ENCODE results near the gene SLC25A23.
A peak's percentile ranks its signal among the peaks of the same experiment; 100 is the strongest.
"Not testable (repeated sequence)": the region's sequence is repeated elsewhere in the genome, so short reads cannot be mapped to it uniquely, and the experiment has no call there.

The SLC25A23 gene

GRCh38 chr19:6459262-6460098 is at the start of gene SLC25A23:
SLC25A23 (minus strand) TSS chr19:6459792; CDS start chr19:6459628, 164 bp downstream.
- DNase-seq: peak; percentile 48

GRCh38 chr19:6508028-6508771 is 48.6 kb upstream of the SLC25A23 start:
- DNase-seq: not testable (repeated sequence)

- DNase-seq: no peak
Observed at GRCh38 chr19:6503407-6504201, 44.0 kb upstream of the SLC25A23 start.

- no peak for DNase-seq
Observed at GRCh38 chr19:6501740-6502648, 42.4 kb upstream of the SLC25A23 start, which contains the start of gene TUBB4A. TUBB4A (minus strand) TSS chr19:6502309; CDS start chr19:6502212, 97 bp downstream.

GRCh38 chr19:6500837-6501739 is 41.5 kb upstream of the SLC25A23 start:
- no peak for DNase-seq

GRCh38 chr19:6499052-6499790 is 39.6 kb upstream of the SLC25A23 start:
- DNase-seq: no peak

- no peak for DNase-seq
Observed at GRCh38 chr19:6498294-6499036, 38.9 kb upstream of the SLC25A23 start.

GRCh38 chr19:6495947-6496346 is 36.4 kb upstream of the SLC25A23 start:
- DNase-seq: no peak

- DNase-seq: no peak
Observed at GRCh38 chr19:6494438-6495036, 34.9 kb upstream of the SLC25A23 start.

- no peak for DNase-seq
Observed at GRCh38 chr19:6491802-6492592, 32.4 kb upstream of the SLC25A23 start.

GRCh38 chr19:6490134-6490533 is 30.5 kb upstream of the SLC25A23 start:
- DNase-seq: no peak

GRCh38 chr19:6489278-6490061 is 29.9 kb upstream of the SLC25A23 start:
- DNase-seq: no peak

- DNase-seq: no peak
Observed at GRCh38 chr19:6484831-6485230, 25.2 kb upstream of the SLC25A23 start.

- DNase-seq: no peak
Observed at GRCh38 chr19:6484230-6484629, 24.6 kb upstream of the SLC25A23 start.

GRCh38 chr19:6483235-6483634 is 23.6 kb upstream of the SLC25A23 start:
- no peak for DNase-seq

- DNase-seq: no peak
Observed at GRCh38 chr19:6482343-6482686, 22.7 kb upstream of the SLC25A23 start.

Data from activated T-cell treated with anti-CD3 and anti-CD28 coated beads for 4 hours (primary cell).